HepG2 (cell line): ENCODE results near the gene NOPCHAP1.

Experiments
- GABPA ChIP-seq, 2 experiments: IDR thresholded peaks; 2 replicates each; pipeline ENCODE4 v1.6.1; 2011 to 2016; ENCODE audit warnings: low read depth in 2 of 2, low read length in 1 of 2, missing biosample characterization in 1 of 2, missing genetic modification characterization in 1 of 2
- GZF1 ChIP-seq: sonication (generic); formaldehyde crosslinking; IDR thresholded peaks from 2 replicates; pipeline ENCODE4 v1.5.1; 2020; ENCODE audit warnings: mild to moderate bottlenecking, missing genetic modification reagents
- HCFC1 ChIP-seq: fragments of 150-350 bp; IDR thresholded peaks from 2 replicates; pipeline ENCODE4 v1.6.1; 2014; ENCODE audit warnings: low read depth, low read length
- KIAA2018 ChIP-seq: sonication (generic); formaldehyde crosslinking; IDR thresholded peaks from 2 replicates; pipeline ENCODE4 v1.5.0; 2020; ENCODE audit warnings: mild to moderate bottlenecking, missing genetic modification reagents, borderline replicate concordance
- ZNF232 ChIP-seq: sonication (generic); formaldehyde crosslinking; IDR thresholded peaks from 2 replicates; pipeline ENCODE4 v1.4.0; 2020; ENCODE audit warnings: missing genetic modification reagents, borderline replicate concordance

GRCh38 chr12:104994336-104994735 is 8.2 kb downstream of the NOPCHAP1 start:
- TF ChIP-seq KIAA2018 (CRISPR knock-in tag) (no peak), GABPA (IDR thresholded peaks at IDR 0.05; ENCODE audit: low read depth, low read length) (no peak), GABPA (CRISPR knock-in tag; IDR thresholded peaks at IDR 0.05; ENCODE audit: low read depth) (no peak), ZNF232 (CRISPR knock-in tag) (no peak), GZF1 (CRISPR knock-in tag) (no peak), HCFC1 (no peak)
